Vagina (tissue), 2 donors: ENCODE results near the gene MBOAT2. TPM values are rescaled to one million over a fixed set of nuclear protein-coding genes. Genes with fewer than 3 reads are reported as not detected.

Source experiments
- DNase-seq, 2 donors: peaks; one replicate each; pipeline ENCODE4 v3.0.0-alpha.2; 2017; ENCODE audit errors: extremely low spot score in 2 of 2
- H3K27ac ChIP-seq: fragments of 200-600 bp; sonication (generic); one replicate; pipeline ENCODE4 v1.5.1; 2019
- H3K27me3 ChIP-seq: fragments of 200-600 bp; sonication (generic); one replicate; pipeline ENCODE4 v1.5.1; 2019
- H3K36me3 ChIP-seq, 2 donors: fragments of 200-600 bp; sonication (generic); one replicate each; pipeline ENCODE4 v1.5.1; 2017 to 2019
- H3K4me1 ChIP-seq: fragments of 200-600 bp; sonication (generic); one replicate; pipeline ENCODE4 v1.5.1; 2019
- H3K4me3 ChIP-seq, 2 donors: fragments of 200-600 bp; sonication (generic); 1 replicate in 1 of 2; 2 replicates in 1 of 2; pipeline ENCODE4 v1.5.1; 2016 to 2019
- H3K9me3 ChIP-seq: fragments of 200-600 bp; sonication (generic); one replicate; pipeline ENCODE4 v1.5.1; 2019
- CTCF ChIP-seq, 3 experiments: fragments of 450-650 bp in 2 of 3; fragments of 200-600 bp in 1 of 3; sonication (generic) in 1 of 3; IDR thresholded peaks; one replicate each; pipeline ENCODE4 v1.5.1; 2017 to 2019; ENCODE audit warnings: antibody characterized with exemption in 3 of 3, mild to moderate bottlenecking in 2 of 3, moderate library complexity in 2 of 3
- POLR2A ChIP-seq, 2 donors: fragments of 450-650 bp; IDR thresholded peaks; one replicate each; pipeline ENCODE4 v1.6.1; 2017; ENCODE audit warnings: antibody characterized with exemption in 2 of 2, mild to moderate bottlenecking in 2 of 2, moderate library complexity in 2 of 2
- POLR2AphosphoS5 ChIP-seq, 2 donors: sonication (generic); formaldehyde crosslinking; IDR thresholded peaks; one replicate each; pipeline ENCODE4 v1.9.0; 2017; ENCODE audit warnings: antibody characterized with exemption in 2 of 2, mild to moderate bottlenecking in 2 of 2, low read depth in 1 of 2; ENCODE audit not compliant: insufficient read depth in 1 of 2
- intact Hi-C: fragments of 100-400 bp; cut with DNase I; formaldehyde crosslinking; loops from one replicate; pipeline ENCODE4 v1.15.1; 2023
- total RNA-seq: library from RNA; depleted of rRNA; stranded (reverse); fragments of >200 nt; gene quantifications from one replicate; pipeline ENCODE4 v1.2.3, GENCODE V29; 2016

The MBOAT2 gene
- total RNA-seq, 1 donor from 2014 or later = 32.9 TPM

GRCh38 chr2:8994386-8994785, 9.1 kb downstream of the MBOAT2 start:
- TF ChIP-seq POLR2AphosphoS5 (IDR thresholded peaks at IDR 0.05; ENCODE audit: insufficient read depth in 1 of 2, low read depth in 1 of 2) (no peak), CTCF (IDR thresholded peaks at IDR 0.05) (no peak), POLR2A (IDR thresholded peaks at IDR 0.05) (no peak)
- Histone ChIP-seq H3K36me3 (no peaks in the 10 kb centered on the region), H3K4me3 (no peak overlapping the region), H3K4me1 (no peaks in the 10 kb centered on the region), H3K27ac (no peak overlapping the region), H3K9me3 (no peaks in the 10 kb centered on the region), H3K27me3 (no peaks in the 10 kb centered on the region)
- intact Hi-C loops = no loop called here
- no peak for DNase-seq

GRCh38 chr2:8993902-8994278, 9.6 kb downstream of the MBOAT2 start:
- DNase-seq = no peak
- intact Hi-C loops = no loop called here
- TF ChIP-seq CTCF (IDR thresholded peaks at IDR 0.05) = no peak
- no peak for TF ChIP-seq POLR2AphosphoS5 (IDR thresholded peaks at IDR 0.05; ENCODE audit: insufficient read depth in 1 of 2, low read depth in 1 of 2)
- TF ChIP-seq POLR2A (IDR thresholded peaks at IDR 0.05) = no peak
- no peaks in the 10 kb centered on the region for H3K4me1 ChIP-seq
- H3K4me3 ChIP-seq = no peak overlapping the region
- no peaks in the 10 kb centered on the region for H3K36me3 ChIP-seq
- no peaks in the 10 kb centered on the region for H3K9me3 ChIP-seq
- no peaks in the 10 kb centered on the region for H3K27me3 ChIP-seq
- no peak overlapping the region for H3K27ac ChIP-seq

GRCh38 chr2:8993196-8993901, 10.1 kb downstream of the MBOAT2 start:
- H3K27me3 ChIP-seq = no peaks in the 10 kb centered on the region

GRCh38 chr2:8992643-8993042, 10.8 kb downstream of the MBOAT2 start:
- no peak for DNase-seq
- no peak for TF ChIP-seq POLR2A (IDR thresholded peaks at IDR 0.05)
- no peak for TF ChIP-seq POLR2AphosphoS5 (IDR thresholded peaks at IDR 0.05; ENCODE audit: insufficient read depth in 1 of 2, low read depth in 1 of 2)
- no peak for TF ChIP-seq CTCF (IDR thresholded peaks at IDR 0.05)
- H3K4me3 ChIP-seq = no peak overlapping the region
- no peaks in the 10 kb centered on the region for H3K27me3 ChIP-seq
- no peaks in the 10 kb centered on the region for H3K9me3 ChIP-seq
- no peaks in the 10 kb centered on the region for H3K4me1 ChIP-seq
- H3K27ac ChIP-seq = no peak overlapping the region
- no peaks in the 10 kb centered on the region for H3K36me3 ChIP-seq
- intact Hi-C loops = no loop called here

More at GRCh38 chr2:8993196-8993901, 10.1 kb downstream of the MBOAT2 start:
- H3K4me3 ChIP-seq = no peak overlapping the region
- no peak for TF ChIP-seq CTCF (IDR thresholded peaks at IDR 0.05)
- TF ChIP-seq POLR2AphosphoS5 (IDR thresholded peaks at IDR 0.05; ENCODE audit: insufficient read depth in 1 of 2, low read depth in 1 of 2) = no peak
- TF ChIP-seq POLR2A (IDR thresholded peaks at IDR 0.05) = no peak
- no peak overlapping the region for H3K27ac ChIP-seq
- no peak for DNase-seq
- intact Hi-C loops = no loop called here
- no peaks in the 10 kb centered on the region for H3K4me1 ChIP-seq
- H3K9me3 ChIP-seq = no peaks in the 10 kb centered on the region
- no peaks in the 10 kb centered on the region for H3K36me3 ChIP-seq

- no peak for DNase-seq
- Histone ChIP-seq H3K27ac (no peak overlapping the region), H3K36me3 (no peaks in the 10 kb centered on the region), H3K9me3 (no peaks in the 10 kb centered on the region), H3K4me1 (no peaks in the 10 kb centered on the region), H3K27me3 (no peaks in the 10 kb centered on the region), H3K4me3 (no peak overlapping the region)
- intact Hi-C loops = no loop called here
- TF ChIP-seq POLR2A (IDR thresholded peaks at IDR 0.05) (no peak), POLR2AphosphoS5 (IDR thresholded peaks at IDR 0.05; ENCODE audit: insufficient read depth in 1 of 2, low read depth in 1 of 2) (no peak), CTCF (IDR thresholded peaks at IDR 0.05) (no peak)
Measured at GRCh38 chr2:8989536-8990079, 13.9 kb downstream of the MBOAT2 start.
